Neural progenitor cell (in vitro differentiated cells): ENCODE measurements around the gene MFSD11. TPM values are rescaled to one million over a fixed set of nuclear protein-coding genes. Genes with fewer than 3 reads are reported as not detected.

Source experiments
- DNase-seq: peaks from one replicate; pipeline ENCODE4 v3.0.0-alpha.2; 2016; ENCODE audit warnings: low spot score
- H2AFZ ChIP-seq: fragments of 200-600 bp; sonication (generic); replicated peaks from 2 replicates; pipeline ENCODE4 v1.6.1; 2016; ENCODE audit warnings: antibody characterized with exemption
- H3F3A ChIP-seq: fragments of 200-600 bp; sonication (generic); 2 replicates; pipeline ENCODE4 v1.6.1; 2016; ENCODE audit warnings: antibody characterized with exemption, low read depth
- H3K27ac ChIP-seq: fragments of 200-600 bp; sonication (generic); 2 replicates; pipeline ENCODE4 v1.5.1; 2016; ENCODE audit warnings: mild to moderate bottlenecking
- H3K27me3 ChIP-seq: fragments of 200-600 bp; sonication (generic); 2 replicates; pipeline ENCODE4 v1.6.1; 2016; ENCODE audit warnings: mild to moderate bottlenecking, moderate library complexity
- H3K36me3 ChIP-seq: fragments of 200-600 bp; sonication (generic); 2 replicates; pipeline ENCODE4 v1.5.1; 2016
- H3K4me1 ChIP-seq: fragments of 200-600 bp; sonication (generic); 2 replicates; pipeline ENCODE4 v1.6.1; 2016; ENCODE audit warnings: mixed run types
- H3K4me2 ChIP-seq: fragments of 200-600 bp; sonication (generic); 2 replicates; pipeline ENCODE4 v1.6.1; 2016
- H3K4me3 ChIP-seq: fragments of 200-600 bp; sonication (generic); 2 replicates; pipeline ENCODE4 v1.5.1; 2016
- H3K79me2 ChIP-seq: fragments of 200-600 bp; sonication (generic); 2 replicates; pipeline ENCODE4 v1.6.1; 2016; ENCODE audit warnings: low read depth
- H3K9ac ChIP-seq: fragments of 200-600 bp; sonication (generic); 2 replicates; pipeline ENCODE4 v1.6.1; 2016
- H3K9me3 ChIP-seq: fragments of 200-600 bp; sonication (generic); 2 replicates; pipeline ENCODE4 v1.5.1; 2016; ENCODE audit warnings: low read depth
- H4K20me1 ChIP-seq: fragments of 200-600 bp; sonication (generic); 2 replicates; pipeline ENCODE4 v1.6.1; 2016; ENCODE audit warnings: low read depth
- H3K27ac Mint-ChIP-seq: 3 replicates; pipeline ENCODE4 v1.8.0; 2021; ENCODE audit warnings: mixed read lengths
- H3K27me3 Mint-ChIP-seq: 2 replicates; pipeline ENCODE4 v1.8.0; 2022; ENCODE audit warnings: low read depth, mild to moderate bottlenecking, inconsistent platforms, moderate library complexity, mixed read lengths; ENCODE audit not compliant: insufficient read depth
- H3K36me3 Mint-ChIP-seq: 3 replicates; pipeline ENCODE4 v1.8.0; 2021; ENCODE audit warnings: mixed read lengths
- H3K4me1 Mint-ChIP-seq: 3 replicates; pipeline ENCODE4 v1.8.0; 2021; ENCODE audit warnings: mixed read lengths
- H3K4me3 Mint-ChIP-seq: 3 replicates; pipeline ENCODE4 v1.8.0; 2021; ENCODE audit warnings: mild to moderate bottlenecking, moderate library complexity, mixed read lengths
- H3K9me3 Mint-ChIP-seq: 3 replicates; pipeline ENCODE4 v1.8.0; 2020; ENCODE audit warnings: mixed read lengths
- EZH2 ChIP-seq: fragments of 200-600 bp; sonication (generic); IDR thresholded peaks from 2 replicates; pipeline ENCODE4 v1.6.1; 2017; ENCODE audit warnings: antibody characterized with exemption, mild to moderate bottlenecking, moderate library complexity
- EZH2phosphoT487 ChIP-seq: fragments of 200-600 bp; sonication (generic); IDR thresholded peaks from 2 replicates; pipeline ENCODE4 v1.6.1; 2017; ENCODE audit warnings: antibody characterized with exemption
- total RNA-seq: library from RNA; depleted of rRNA; stranded (reverse); fragments of >200 nt; gene quantifications from 2 replicates; pipeline ENCODE4 v1.2.3, GENCODE V29; 2015; ENCODE audit warnings: low replicate concordance
- TF ChIP-seq, protein P1 (sequence below): fragments of 200-600 bp; sonication (generic); IDR thresholded peaks from 2 replicates; pipeline ENCODE4 v1.5.1; 2017; ENCODE audit warnings: antibody characterized with exemption, mild to moderate bottlenecking

MFSD11 gene
- total RNA-seq, 1 donor from 2014 or later = 25.7 TPM

DNA sequence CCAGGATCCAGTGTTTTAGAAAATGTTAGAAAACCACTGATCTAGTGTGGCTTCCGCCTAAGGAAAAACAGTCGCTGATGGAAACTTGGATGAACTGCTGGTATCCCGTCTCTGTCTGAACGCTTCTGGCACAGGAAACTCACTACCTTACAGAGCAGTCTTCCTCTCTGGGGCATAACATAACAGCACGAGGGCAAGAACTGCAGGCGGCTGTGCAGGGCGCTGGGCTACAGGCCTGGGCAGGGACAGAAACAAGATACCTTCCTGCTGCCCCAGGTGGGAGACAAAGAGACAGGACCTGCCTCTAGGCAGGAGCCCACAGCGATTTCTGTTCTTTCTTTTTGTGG, 37.7 kb upstream of the MFSD11 start:
- no peak overlapping the region for H2AFZ ChIP-seq

DNA sequence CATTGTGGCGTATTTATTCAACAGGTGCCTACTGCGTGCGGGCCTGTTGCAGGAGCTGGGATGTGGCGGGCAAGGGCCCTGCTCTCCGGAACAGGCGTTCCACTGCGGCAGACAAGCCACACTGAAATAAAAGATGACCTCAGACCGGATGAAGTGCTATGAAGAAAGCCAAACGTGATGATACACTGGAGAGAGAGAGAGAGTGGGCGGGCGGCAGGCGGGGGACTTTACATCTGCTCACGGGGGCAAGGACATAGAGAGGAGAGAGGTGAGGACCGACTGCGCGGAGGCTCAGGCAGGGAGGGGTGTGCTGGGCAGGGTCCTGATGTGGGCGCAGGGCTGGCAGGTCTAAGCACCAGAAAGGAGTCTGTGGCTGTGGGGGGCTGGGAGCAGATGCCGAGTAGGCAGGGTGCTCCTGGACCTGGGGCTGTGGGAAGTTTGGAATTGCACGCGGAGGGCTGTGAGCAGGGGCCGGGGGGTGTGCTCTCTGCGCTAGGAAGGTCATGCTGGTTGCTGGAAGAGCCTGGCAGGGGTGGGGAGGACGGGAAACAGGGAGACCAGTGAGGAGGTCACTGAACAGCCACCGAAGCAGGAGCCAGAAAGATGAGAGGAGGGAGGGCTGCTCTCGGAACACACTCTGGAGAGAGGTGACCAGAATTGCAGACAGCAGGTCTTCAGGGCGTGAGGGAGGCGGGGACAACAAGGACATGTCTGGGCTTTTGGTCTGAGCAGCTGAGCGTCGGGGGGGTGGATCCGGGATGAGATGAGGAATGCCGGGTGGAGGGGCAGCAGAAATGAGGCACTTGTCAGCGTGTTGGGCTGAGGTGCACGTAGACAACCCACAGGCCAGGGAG, 37.1 kb upstream of the MFSD11 start:
- Histone ChIP-seq H3F3A (peaks cover 28% of the 10 kb centered on the region), H3K4me2 (peak overlapping the region; percentile 62), H3K4me3 (no peak overlapping the region), H3K79me2 (peaks cover 20% of the 10 kb centered on the region), H2AFZ (no peak overlapping the region), H3K27ac (no peak overlapping the region), H3K9me3 (no peaks in the 10 kb centered on the region), H4K20me1 (peaks cover 18% of the 10 kb centered on the region), H3K27me3 (no peaks in the 10 kb centered on the region), H3K4me1 (peaks cover 43% of the 10 kb centered on the region), H3K36me3 (no peaks in the 10 kb centered on the region), H3K9ac (no peak overlapping the region)
- Mint-ChIP-seq H3K27me3 (peaks cover 7% of the 10 kb centered on the region), H3K27ac (peak overlapping the region; percentile 88), H3K4me1 (peaks cover 69% of the 10 kb centered on the region), H3K36me3 (no peaks in the 10 kb centered on the region), H3K9me3 (no peaks in the 10 kb centered on the region), H3K4me3 (peak overlapping the region; percentile 71)
- peak; percentile 63 for DNase-seq
- TF ChIP-seq EZH2phosphoT487 (no peak), EZH2 (no peak)
- TF ChIP-seq, protein P1, sequence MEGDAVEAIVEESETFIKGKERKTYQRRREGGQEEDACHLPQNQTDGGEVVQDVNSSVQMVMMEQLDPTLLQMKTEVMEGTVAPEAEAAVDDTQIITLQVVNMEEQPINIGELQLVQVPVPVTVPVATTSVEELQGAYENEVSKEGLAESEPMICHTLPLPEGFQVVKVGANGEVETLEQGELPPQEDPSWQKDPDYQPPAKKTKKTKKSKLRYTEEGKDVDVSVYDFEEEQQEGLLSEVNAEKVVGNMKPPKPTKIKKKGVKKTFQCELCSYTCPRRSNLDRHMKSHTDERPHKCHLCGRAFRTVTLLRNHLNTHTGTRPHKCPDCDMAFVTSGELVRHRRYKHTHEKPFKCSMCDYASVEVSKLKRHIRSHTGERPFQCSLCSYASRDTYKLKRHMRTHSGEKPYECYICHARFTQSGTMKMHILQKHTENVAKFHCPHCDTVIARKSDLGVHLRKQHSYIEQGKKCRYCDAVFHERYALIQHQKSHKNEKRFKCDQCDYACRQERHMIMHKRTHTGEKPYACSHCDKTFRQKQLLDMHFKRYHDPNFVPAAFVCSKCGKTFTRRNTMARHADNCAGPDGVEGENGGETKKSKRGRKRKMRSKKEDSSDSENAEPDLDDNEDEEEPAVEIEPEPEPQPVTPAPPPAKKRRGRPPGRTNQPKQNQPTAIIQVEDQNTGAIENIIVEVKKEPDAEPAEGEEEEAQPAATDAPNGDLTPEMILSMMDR = no peak

More for the DNA sequence above, 37.7 kb upstream of the MFSD11 start:
- no peaks in the 10 kb centered on the region for H3K36me3 ChIP-seq
- H3K9me3 ChIP-seq = no peaks in the 10 kb centered on the region
- H3K4me3 Mint-ChIP-seq = peak overlapping the region; percentile 71
- peaks cover 43% of the 10 kb centered on the region for H3K4me1 ChIP-seq
- no peak overlapping the region for H3K4me3 ChIP-seq
- H3K27ac ChIP-seq = no peak overlapping the region
- H3K79me2 ChIP-seq = peaks cover 20% of the 10 kb centered on the region
- peaks cover 2% of the 10 kb centered on the region for H3K36me3 Mint-ChIP-seq
- peak overlapping the region; percentile 62 for H3K4me2 ChIP-seq
- H3K9me3 Mint-ChIP-seq = no peaks in the 10 kb centered on the region
- H3K4me1 Mint-ChIP-seq = peaks cover 75% of the 10 kb centered on the region
- peak overlapping the region; percentile 88 for H3K27ac Mint-ChIP-seq
- no peak overlapping the region for H3K9ac ChIP-seq
- TF ChIP-seq, protein P1 = no peak
- no peak for TF ChIP-seq EZH2
- no peak for TF ChIP-seq EZH2phosphoT487
- H3K27me3 Mint-ChIP-seq = peaks cover 7% of the 10 kb centered on the region
- H3F3A ChIP-seq = peaks cover 28% of the 10 kb centered on the region
- peaks cover 18% of the 10 kb centered on the region for H4K20me1 ChIP-seq
- no peaks in the 10 kb centered on the region for H3K27me3 ChIP-seq
- no peak for DNase-seq

DNA sequence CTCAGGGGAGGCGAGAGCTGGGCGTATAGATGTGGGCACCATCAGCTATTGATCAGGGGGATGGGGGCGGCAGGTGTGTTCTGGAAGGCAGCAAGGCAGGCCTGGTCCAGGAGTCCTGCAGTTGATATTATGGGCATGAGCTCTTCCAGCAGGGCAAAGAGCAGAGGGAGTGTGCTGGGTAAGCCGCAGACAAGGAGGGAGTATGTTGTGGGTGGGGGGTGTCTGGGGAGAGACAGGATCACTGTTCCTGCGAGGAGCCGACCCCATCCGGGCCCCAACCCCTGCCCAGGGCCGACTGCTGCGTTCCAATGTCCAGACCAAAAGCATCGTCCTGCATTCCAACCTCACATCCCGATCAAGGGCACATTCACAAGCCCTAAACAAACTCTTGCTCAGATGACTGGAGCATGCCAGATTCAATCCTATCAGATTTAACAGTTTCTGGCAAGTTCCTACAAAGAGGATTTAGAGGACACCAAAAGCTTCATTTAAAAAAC, 36.4 kb upstream of the MFSD11 start:
- Mint-ChIP-seq H3K4me1 (peaks cover 66% of the 10 kb centered on the region), H3K36me3 (no peaks in the 10 kb centered on the region), H3K4me3 (peak overlapping the region; percentile 71), H3K9me3 (no peaks in the 10 kb centered on the region), H3K27ac (peak overlapping the region; percentile 88), H3K27me3 (peaks cover 7% of the 10 kb centered on the region)
- peak; percentile 24 for DNase-seq
- H3K79me2 ChIP-seq = peaks cover 20% of the 10 kb centered on the region
- no peak overlapping the region for H3K9ac ChIP-seq
- H3K36me3 ChIP-seq = no peaks in the 10 kb centered on the region
- no peaks in the 10 kb centered on the region for H3K9me3 ChIP-seq
- H3K27ac ChIP-seq = no peak overlapping the region
- H2AFZ ChIP-seq = no peak overlapping the region
- H3K4me3 ChIP-seq = no peak overlapping the region
- peaks cover 43% of the 10 kb centered on the region for H3K4me1 ChIP-seq
- peak overlapping the region; percentile 62 for H3K4me2 ChIP-seq
- H4K20me1 ChIP-seq = peaks cover 18% of the 10 kb centered on the region
- no peaks in the 10 kb centered on the region for H3K27me3 ChIP-seq
- H3F3A ChIP-seq = peaks cover 28% of the 10 kb centered on the region
- TF ChIP-seq, protein P1 = no peak
- TF ChIP-seq EZH2phosphoT487 = no peak
- no peak for TF ChIP-seq EZH2
